SK-N-DZ (cell line): ENCODE measurements around the gene POFUT2.

ENCODE experiments used
- DNase-seq: peaks from one replicate; pipeline ENCODE4 v3.0.0-alpha.2; 2015; ENCODE audit warnings: low spot score

POFUT2 gene

DNA sequence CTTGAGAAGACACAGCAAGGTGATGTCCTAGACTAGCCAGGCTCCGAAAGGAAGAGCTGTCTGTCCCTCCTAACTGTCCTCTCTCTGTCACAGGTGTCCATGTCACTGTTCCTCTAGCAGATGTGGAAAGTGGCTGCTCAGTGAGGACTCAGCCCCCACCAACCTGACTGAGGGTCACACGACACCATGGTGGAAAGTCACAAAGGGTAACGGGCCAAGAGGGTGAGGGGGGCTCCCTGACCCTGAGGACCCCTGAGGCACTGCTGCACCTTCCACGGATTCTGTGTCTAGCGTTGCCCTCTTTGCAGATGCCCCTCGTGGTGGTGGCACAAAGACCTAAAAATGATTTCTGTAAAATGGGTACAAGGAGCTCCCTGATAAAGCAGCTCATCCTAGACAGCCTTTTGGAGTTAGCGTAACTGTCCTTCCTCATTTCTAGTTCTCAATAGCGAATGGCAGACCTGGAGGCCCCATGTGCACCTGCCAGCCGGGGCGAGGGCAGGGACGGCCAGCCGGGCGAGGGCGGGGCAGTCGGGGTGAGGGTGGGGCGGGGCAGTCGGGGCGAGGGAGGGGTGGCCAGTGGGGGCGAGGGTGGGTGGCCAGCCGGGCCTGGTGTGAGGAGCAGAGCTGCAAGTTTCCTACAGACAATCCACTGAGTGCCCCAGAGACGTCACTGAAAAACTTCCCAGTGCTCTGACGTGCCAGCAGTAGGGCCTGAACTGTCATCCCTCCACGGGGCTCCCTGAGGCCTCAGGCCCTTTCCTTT lies 23.4 kb downstream of the POFUT2 start:
- no peak for DNase-seq

- no peak for DNase-seq
Observed at GRCh38 chr21:45263534-45263933, 24.2 kb downstream of the POFUT2 start.

GRCh38 chr21:45262616-45263015 lies 25.1 kb downstream of the POFUT2 start:
- no peak for DNase-seq

- DNase-seq: no peak
Observed at GRCh38 chr21:45262041-45262581, 25.6 kb downstream of the POFUT2 start.

DNA sequence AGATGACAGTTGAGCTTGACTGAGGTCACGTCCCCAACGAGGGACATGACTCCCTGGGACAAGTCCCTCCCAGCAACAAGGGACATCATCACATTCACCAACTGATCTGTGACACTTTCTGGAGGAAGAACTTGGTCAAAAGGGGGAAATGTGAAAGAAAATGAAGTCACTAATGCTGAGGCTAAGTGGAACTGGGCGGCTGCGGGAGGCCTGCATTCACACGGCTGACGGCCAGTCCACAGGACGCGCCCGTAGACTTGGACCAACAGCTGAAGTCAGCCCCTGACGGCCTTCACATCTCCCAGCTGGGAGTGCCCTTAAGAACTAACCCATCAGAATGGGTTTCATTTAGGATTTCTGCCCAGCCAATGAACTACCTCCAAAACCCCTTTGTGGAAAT lies 26.6 kb downstream of the POFUT2 start:
- DNase-seq: no peak

- DNase-seq: no peak
Observed at GRCh38 chr21:45260191-45260825, 27.4 kb downstream of the POFUT2 start.

- no peak for DNase-seq
Observed at GRCh38 chr21:45259206-45259840, 28.4 kb downstream of the POFUT2 start.

GRCh38 chr21:45258466-45258865 lies 29.2 kb downstream of the POFUT2 start:
- no peak for DNase-seq

GRCh38 chr21:45257673-45258341 lies 29.9 kb downstream of the POFUT2 start:
- no peak for DNase-seq

DNA sequence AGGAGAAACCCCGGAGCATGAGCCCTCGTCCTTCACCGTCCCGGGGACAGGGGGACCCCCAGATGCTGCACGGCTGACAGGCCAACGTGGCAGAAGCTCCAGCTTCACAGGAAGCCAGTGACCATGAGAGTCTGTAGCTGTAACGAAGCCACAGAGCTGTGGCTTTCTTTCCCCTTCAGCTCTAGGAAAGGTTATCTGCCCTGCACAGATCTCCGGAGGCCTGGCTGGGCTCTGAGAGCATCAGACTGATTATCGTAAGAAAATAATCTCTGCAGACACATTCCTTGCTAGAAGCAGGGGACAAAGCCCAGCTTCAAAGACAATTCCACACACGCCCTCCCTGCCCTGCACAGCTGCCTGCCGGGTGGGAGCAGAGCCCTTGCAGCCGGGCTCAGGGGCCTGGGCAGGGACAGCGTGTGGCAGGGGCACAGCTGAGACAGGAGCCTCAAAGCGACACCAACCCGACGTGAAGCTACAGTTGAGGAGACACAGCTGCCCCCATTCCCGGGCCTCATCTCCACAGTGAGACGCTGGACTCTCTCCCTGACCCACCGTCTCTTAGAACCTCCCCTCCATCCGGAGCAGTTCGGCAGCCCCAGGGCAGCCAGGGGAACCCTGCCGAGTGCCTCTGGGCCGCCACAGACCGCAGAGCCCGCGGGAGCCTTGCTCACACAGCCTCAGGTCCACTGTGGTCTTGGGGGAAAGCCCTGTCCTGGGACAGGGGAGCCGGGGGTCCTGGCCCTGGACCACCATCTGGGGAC lies 30.6 kb downstream of the POFUT2 start:
- DNase-seq: peak; percentile 39

GRCh38 chr21:45256021-45256911 lies 31.4 kb downstream of the POFUT2 start:
- DNase-seq: peak; percentile 44

GRCh38 chr21:45255381-45256020 lies 32.2 kb downstream of the POFUT2 start:
- DNase-seq: no peak

DNA sequence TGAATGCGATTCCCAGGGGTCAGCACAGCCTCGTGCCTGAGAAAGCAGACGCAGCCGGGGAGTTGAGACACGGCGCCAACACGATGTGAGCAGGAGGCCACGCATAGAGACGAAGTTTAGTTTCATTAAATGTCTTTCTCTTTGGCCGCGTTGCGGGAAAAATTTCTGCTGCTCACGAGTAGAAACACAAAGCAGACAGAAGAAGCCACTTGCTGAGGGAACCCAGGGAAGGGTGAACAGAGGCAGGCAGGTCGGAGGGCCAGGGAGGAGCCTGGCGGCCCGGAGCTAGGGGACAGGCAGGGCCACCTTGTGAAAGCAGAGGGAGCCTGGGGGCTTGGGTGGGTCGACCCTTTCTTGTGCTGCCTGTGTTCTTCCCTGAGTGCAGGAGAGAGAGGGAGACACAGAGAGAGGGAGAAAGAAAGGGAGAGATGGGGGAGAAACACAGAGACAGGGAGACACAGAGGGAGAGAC lies 33.2 kb downstream of the POFUT2 start:
- DNase-seq: no peak

DNA sequence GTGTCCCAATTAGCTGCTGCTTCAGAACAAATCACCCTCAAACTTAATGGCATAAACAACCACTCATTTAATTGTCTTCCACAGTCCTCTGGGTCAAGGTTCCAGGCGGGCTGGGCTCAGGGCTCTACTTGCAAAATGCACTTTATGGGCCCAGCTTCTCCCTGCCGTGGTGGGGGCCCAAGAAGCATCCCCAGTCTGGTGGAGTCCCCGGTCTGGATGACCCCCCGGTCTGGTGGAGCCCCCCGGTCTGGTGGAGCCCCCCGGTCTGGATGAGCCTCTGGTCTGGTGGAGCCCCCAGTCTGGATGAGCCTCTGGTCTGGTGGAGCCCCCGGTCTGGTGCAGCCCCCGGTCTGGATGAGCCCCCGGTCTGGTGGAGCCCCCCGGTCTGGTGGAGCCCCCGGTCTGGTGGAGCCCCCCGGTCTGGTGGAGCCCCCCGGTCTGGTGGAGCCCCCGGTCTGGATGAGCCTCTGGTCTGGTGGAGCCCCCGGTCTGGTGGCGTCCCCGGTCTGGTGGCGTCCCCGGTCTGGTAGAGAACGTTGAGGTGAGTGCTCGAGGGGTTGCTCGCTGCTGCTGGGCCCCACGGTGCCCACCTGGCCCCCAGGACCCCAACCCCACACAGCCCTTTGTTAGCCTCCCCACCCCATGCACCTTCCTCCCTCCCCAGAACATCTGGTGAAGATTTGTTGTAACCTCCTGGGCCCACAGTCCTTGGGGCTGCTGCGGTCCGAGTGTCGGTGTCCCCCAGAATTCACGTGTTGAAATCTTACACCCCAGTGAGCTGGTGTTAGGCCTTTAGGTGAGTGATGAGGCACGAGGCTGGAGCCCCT lies 33.8 kb downstream of the POFUT2 start:
- no peak for DNase-seq

DNA sequence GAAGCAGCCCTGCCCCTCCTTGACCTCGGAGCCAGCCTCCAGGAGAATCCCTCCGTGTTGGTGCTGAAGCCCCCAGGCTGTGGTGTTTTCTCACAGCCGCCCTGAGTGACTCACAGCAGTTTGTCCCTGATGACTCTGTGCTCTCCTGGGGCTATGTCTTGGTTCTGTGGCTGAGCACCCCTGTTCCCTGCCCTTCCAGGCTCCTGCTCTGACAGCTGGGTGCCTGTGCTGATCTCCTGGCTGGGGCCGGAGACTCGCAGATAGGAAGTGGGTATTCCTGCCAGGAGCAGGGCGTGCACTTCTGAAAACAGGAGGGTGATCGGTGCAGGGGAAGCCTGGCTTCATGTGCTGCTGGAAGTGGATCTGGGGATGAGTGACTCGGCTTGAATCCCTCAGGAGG lies 34.5 kb downstream of the POFUT2 start:
- no peak for DNase-seq

DNA sequence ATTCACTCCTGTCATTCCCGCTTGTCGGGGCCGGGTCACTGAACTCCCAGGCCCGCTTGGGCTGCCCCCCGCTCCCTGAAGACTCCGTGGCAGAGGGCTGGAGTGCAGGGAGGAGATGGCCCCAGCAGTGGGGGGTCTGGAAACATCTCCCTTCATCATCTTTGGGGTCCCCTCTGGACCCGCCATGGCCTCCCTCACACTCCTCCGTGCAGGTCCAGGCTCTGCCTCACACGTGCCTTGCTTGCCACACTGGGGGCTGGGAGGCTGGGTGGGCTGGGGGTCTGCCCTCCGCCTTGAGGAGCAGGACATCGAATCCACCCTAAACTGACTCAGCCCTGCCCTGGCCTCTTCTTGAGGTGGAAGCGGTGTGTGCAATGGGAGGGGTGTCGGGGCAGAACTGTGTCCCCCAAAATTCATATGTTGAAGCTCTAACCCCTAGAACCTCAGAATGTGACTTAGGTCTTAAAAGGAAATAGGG lies 35.2 kb downstream of the POFUT2 start:
- no peak for DNase-seq

GRCh38 chr21:45251635-45252447 lies 35.9 kb downstream of the POFUT2 start:
- DNase-seq: no peak
